HG03280 (cell line): ENCODE measurements around the gene TP53I13.

Experiments
- ATAC-seq: cut with Tn5 transposase; IDR thresholded peaks from one replicate; pipeline ENCODE4 v1.9.1; 2021; ENCODE audit warnings: mild to moderate bottlenecking, moderate library complexity; ENCODE audit not compliant: unreplicated experiment

TP53I13 gene

GRCh38 chr17:29578626-29579485 is 10.4 kb downstream of the TP53I13 start:
- ATAC-seq = no peak

GRCh38 chr17:29579866-29580771 is 11.6 kb downstream of the TP53I13 start:
- ATAC-seq = peak; percentile 83

GRCh38 chr17:29581583-29582253 is 13.2 kb downstream of the TP53I13 start:
- no peak for ATAC-seq

- ATAC-seq = no peak
Measured at GRCh38 chr17:29582254-29582765, 13.8 kb downstream of the TP53I13 start.

GRCh38 chr17:29582772-29583171 is 14.3 kb downstream of the TP53I13 start:
- ATAC-seq = no peak

- ATAC-seq = no peak
Measured at GRCh38 chr17:29583324-29584248, 15.1 kb downstream of the TP53I13 start.

GRCh38 chr17:29584452-29585079 is 16.1 kb downstream of the TP53I13 start:
- ATAC-seq = no peak

GRCh38 chr17:29585080-29585751 is 16.7 kb downstream of the TP53I13 start:
- ATAC-seq = no peak

GRCh38 chr17:29586676-29587469 is 18.4 kb downstream of the TP53I13 start:
- ATAC-seq = no peak

- no peak for ATAC-seq
Measured at GRCh38 chr17:29587591-29587990, 19.1 kb downstream of the TP53I13 start.

GRCh38 chr17:29588017-29588561 is 19.6 kb downstream of the TP53I13 start:
- ATAC-seq = no peak

GRCh38 chr17:29588562-29589411 is 20.3 kb downstream of the TP53I13 start:
- ATAC-seq = peak; percentile 13

GRCh38 chr17:29589524-29590410 is 21.3 kb downstream of the TP53I13 start, which contains the start of gene GIT1:
Gene GIT1, minus strand, starts transcription at chr17:29589648. Its CDS starts 270 bp downstream, at chr17:29589378.
- ATAC-seq = peak; percentile 66

- no peak for ATAC-seq
Measured at GRCh38 chr17:29590411-29591145, 22.1 kb downstream of the TP53I13 start.

GRCh38 chr17:29591146-29591736 is 22.7 kb downstream of the TP53I13 start:
- ATAC-seq = no peak
